ENCODE data around the gene CENPO.

The CENPO gene

GRCh38 chr2:24839729-24840128 is 46.5 kb downstream of the CENPO start:
- DNase-seq, result no peak

GRCh38 chr2:24840164-24840869 is 47.1 kb downstream of the CENPO start:
- DNase-seq, result no peak

- no peak for DNase-seq
These were observed 48.0 kb downstream of the CENPO start for GRCh38 chr2:24840962-24841945.

- no peak for DNase-seq
These were observed 49.1 kb downstream of the CENPO start for GRCh38 chr2:24842081-24843050.

- no peak for DNase-seq
These were observed 50.2 kb downstream of the CENPO start for GRCh38 chr2:24843330-24843860.

- DNase-seq, result no peak
These were observed 50.9 kb downstream of the CENPO start for GRCh38 chr2:24844023-24844685.

- DNase-seq, result no peak
These were observed 52.5 kb downstream of the CENPO start for GRCh38 chr2:24845691-24846090.

GRCh38 chr2:24850944-24851343 is 57.7 kb downstream of the CENPO start:
- DNase-seq, result no peak

- no peak for DNase-seq
These were observed 58.8 kb downstream of the CENPO start for GRCh38 chr2:24852026-24852425.

GRCh38 chr2:24852431-24853020 is 59.3 kb downstream of the CENPO start:
- no peak for DNase-seq

GRCh38 chr2:24853046-24853445 is 59.8 kb downstream of the CENPO start:
- DNase-seq, result no peak

GRCh38 chr2:24853996-24854395 is 60.8 kb downstream of the CENPO start:
- no peak for DNase-seq

- DNase-seq, result no peak
These were observed 61.9 kb downstream of the CENPO start for GRCh38 chr2:24855022-24855622.

GRCh38 chr2:24855726-24856125 is 62.5 kb downstream of the CENPO start:
- no peak for DNase-seq

GRCh38 chr2:24856791-24857211 is 63.6 kb downstream of the CENPO start:
- no peak for DNase-seq

GRCh38 chr2:24857746-24858145 is 64.5 kb downstream of the CENPO start:
- DNase-seq, result no peak

GRCh38 chr2:24858996-24859395 is 65.8 kb downstream of the CENPO start:
- DNase-seq, result no peak

- no peak for DNase-seq
These were observed 66.9 kb downstream of the CENPO start for GRCh38 chr2:24859968-24860600.

GRCh38 chr2:24860631-24861030 is 67.4 kb downstream of the CENPO start:
- no peak for DNase-seq

GRCh38 chr2:24861500-24861899 is 68.3 kb downstream of the CENPO start:
- no peak for DNase-seq

- DNase-seq, result no peak
These were observed 70.4 kb downstream of the CENPO start for GRCh38 chr2:24863641-24864040.
